GM21786 (cell line): ENCODE results near the gene CASK.
"Not testable (repeated sequence)": the region's sequence is repeated elsewhere in the genome, so short reads cannot be mapped to it uniquely, and the experiment has no call there.

Source experiments
- ATAC-seq: cut with Tn5 transposase; IDR thresholded peaks from one replicate; pipeline ENCODE4 v1.9.1; 2021; ENCODE audit not compliant: unreplicated experiment

Gene CASK

DNA sequence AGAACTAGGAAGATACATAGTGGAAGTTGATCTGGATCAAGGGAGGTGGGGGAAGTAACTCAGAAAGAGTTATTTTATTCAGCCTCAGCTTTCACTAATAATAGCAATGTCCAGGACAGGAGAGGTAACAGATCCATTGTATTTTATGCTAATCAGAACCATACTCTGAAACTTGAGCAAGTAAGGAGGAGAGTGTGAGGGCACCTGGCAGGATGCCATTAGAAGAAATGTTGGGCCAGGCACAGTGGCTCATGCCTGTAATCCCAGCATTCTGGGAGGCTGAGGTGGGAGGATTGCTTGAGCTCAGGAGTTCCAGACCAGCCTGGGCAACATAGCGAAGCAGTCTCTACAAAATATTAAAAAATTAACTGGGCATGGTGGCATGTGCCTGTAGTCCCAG, 218.3 kb downstream of the CASK start:
- no peak for ATAC-seq

DNA sequence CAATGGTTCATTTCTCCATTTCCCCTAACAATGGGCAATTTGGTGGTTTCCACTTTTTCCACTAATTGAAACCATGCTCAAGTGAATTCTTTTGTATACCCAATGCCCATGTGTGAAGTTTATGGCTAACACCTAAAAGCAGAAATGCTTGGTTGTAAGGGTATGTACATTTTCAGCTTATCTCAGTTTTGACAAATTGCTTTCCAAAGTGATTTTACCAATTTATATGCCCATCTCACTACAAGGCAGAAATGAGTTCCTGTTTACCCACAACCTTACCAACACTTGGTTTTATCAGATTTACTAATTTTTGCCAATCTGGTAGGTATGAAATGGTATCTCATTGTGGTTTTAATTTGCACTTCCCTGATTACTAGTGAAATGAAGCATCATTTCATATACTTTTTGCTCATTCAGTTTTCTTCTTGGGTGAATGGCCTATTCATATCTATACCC, 219.8 kb downstream of the CASK start:
- ATAC-seq = no peak

DNA sequence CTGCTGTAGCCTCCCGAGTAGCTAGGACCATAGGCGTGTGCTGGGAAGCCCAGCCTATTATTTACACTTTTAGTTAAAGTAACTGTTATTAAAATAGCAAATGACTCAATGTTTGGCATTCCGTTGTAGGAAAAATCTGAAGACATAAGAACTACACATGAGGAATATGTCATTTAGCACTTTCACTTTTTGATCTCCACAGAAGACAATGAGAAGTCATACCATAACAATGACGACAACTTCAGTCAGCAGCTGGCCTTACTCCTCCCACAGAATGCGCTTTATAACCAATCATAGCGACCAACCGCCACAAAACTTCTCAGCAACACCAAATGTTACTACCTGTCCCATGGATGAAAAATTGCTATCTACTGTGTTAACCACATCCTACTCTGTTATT, 227.9 kb downstream of the CASK start:
- no peak for ATAC-seq

DNA sequence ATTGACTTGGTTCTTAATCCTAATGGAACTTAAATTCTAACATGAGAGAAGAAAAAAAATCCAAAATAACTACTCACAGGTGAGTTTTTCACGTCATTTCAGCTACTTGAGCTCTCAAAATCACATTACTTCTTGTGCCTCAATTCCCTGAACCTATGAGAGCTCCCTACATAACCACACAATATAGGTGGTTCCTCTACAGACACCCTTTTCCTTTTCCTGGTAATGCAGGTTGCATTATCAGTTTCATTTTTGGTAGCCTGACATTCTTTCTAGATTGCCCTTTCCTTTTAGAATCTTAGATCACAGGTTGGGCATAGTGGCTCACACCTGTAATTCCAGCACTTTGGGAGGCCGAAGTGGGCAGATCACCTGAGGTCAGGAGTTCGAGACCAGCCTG, 230.3 kb downstream of the CASK start:
- ATAC-seq = no peak

DNA sequence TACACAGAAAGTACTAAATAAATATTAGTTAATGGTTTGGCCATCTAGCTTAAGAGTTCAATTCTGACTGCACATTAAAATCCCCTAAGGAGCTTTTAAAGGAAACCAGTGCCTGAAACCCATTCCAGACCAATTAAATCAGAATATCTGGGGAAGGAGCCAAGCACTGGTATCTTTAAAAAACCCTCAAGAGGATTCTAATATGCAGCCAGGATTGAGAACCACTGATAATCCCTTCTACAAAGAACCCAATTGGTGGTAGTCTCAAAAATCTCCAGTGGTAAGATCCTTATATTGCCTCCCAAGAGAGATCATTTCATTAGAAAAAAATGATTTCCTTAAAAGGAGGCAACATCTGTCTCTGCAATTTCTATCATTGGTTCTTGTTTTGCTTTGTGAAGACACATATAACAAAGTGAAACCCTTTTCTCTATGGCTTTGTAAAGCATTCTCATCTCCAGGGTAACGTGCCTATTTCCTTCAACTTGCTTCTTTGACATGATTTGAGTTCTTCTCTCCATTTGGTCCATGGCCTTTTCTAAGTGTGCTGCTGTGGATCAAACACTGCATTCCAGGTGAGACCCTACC, 231.1 kb downstream of the CASK start:
- no peak for ATAC-seq

DNA sequence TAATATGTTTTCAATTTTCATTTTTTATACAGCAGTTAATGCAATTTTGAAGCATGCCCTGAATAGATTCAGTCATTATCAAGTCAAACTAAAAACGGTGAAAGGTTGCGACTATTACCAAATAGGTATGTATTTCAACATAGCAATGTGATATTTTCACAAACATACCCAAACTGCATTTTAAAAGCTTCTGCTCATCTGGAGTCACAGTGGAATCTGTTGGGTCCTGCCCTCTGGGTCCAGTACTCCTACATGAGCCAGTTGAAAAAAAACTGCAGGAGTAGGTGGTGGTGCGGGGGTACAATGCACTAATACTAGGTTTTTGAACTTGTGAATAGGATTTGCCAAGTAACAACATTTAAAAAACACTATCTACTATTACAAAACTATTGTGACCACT, 233.6 kb downstream of the CASK start:
- ATAC-seq = no peak

DNA sequence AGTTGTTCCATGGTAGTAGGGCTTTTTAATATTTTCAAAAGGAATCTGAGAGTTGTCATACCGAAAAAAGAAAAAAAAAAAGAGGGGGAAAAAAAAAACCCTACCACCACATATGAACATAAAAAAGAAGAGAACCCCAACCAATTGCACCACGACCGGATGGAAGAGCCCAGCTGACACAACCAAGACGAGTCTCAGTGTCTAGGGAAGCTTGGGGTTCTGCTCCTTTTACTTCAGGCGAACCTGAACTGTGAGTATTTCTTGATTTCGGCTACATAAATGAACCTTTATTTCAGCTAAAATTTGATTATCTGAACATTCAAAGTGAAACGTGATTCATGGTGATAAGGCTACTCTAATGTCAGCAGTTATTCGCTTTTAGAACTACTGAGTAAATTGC, 234.5 kb downstream of the CASK start, which contains the start of gene GPR34:
TSS of gene GPR34 (plus strand) at position 139 of the 400 bp plus-strand sequence. CDS start 6,661 bp downstream, outside the sequence.
- no peak for ATAC-seq

DNA sequence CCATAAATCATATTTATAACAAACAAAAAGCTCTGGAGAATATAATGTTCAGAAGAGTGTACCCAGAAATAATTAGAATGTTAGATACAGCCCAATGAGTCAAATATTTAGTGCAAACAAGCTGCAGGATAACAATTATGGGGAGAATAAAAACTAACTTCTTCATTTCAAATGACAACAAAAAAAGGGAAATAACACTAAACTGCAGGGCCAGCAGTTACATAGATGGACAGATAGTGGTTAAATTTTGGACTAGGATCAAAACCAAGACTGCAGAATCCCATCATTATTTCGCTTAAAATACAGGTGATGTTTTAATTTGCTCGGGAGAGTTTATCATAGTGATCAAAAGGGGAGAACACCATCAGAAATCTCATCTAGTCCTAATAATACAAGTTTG, 235.2 kb downstream of the CASK start:
- ATAC-seq = no peak

DNA sequence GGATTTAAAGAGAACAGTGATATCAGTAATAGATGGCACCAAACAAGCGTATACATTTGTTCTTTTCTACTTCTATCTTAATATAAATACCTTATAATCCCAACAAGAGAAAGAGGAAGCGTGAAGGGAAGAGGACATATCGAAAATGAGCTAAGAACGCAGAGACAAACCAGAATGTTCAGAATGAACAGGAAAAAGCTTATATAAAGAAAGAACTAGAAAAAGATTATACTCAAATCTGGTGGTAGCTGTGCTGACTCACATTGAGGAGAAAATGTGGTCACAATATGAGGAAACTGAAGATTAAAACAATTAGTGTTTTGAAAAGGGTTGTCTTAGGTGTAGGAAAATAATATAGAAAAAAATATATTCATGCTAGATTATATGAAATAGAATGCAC, 236.6 kb downstream of the CASK start:
- no peak for ATAC-seq

DNA sequence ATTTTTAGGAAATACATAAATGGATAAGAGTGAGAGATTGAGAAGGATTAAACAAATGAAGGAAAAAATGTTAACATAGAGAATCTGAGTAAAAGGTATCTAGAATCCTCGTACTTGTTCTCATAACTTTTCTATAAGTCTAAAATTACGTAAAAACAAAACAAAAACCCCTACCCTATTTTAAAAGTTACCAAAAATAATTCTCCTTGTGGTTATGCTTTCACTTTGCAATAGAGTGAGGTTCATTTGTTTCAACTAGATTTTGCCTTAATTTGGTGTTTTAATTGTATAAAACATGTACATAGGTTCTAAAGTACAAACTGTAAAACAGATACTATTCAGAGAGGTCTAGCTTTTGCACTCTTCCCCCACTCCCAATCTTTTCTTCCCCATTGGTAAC, 238.4 kb downstream of the CASK start:
- ATAC-seq = no peak

DNA sequence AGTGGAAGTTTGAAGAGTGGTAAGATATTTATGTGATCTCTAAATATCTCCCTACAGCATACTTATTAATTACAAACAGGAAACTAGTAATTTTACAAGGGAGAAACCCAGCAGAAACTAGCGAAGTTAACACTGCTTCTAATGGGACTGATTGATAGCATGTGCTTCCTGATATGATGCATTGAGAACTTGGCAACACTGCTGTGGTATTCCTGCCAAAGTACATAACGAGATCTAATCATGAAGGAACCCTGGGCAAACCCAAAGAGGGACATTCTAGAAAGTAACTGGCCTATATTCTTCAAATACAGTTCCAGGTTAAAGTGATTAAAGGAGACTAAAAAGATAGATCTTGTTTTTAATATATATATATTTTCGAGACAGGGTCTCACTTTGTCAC, 239.2 kb downstream of the CASK start:
- ATAC-seq = no peak

DNA sequence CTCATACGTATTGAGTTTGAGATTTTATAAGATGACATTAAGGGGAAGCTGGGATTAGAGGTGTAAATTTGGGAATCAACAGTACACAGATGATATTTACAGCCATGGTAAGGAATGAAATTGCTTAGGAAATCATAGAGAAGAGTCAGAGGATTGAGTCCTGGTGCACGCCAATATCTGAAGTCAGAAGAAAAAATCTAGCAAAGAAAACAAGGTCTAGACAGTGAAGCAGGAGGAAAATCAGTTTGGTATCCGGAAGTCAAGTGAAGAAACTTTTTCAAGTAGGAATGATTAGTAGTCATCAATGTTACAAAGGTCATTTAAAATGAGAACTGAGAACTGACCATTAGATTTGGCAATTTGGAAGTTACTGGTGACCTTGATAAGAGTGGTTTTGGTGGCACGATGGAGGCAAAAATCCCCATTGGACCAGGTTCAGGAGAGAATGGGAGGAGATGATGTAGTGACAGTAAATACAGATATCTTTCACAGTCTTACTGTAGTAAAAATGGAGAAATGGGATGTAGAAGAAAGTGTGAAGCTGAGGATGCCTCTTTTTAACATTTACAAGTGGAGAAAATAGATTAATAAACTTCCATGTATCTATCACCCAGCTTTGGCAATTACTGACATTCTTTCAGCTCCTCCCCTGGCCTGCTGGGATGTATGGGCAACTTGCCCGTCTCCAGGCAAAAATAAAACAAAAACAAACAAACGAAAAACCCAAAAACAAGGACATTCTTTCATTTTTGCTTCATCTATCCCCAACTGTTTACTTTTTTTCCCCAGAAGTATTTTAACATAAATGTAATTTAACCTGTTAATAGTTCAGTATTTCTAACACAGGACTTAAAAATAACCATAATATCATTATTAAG, 245.9 kb downstream of the CASK start:
- no peak for ATAC-seq

DNA sequence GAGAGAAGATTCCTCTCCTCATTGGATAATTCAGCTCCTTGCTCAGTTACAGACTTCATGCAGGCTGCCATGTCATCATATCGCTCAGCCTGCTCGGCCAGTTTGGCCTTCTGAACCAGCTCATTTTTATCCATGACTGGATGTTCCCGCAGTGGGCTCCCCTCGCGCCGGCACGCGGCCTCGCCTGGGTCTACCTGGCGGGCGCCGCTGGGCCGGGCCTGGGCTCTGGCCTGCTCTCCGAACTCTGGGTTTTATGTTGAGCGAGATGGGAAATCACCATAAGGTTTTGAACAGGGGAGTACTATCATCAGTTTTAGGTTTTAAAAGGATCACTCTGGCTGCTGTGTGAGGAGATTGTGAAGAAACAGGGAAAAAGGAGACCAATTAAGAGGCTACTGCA, 247.0 kb downstream of the CASK start:
- not testable (repeated sequence) for ATAC-seq

DNA sequence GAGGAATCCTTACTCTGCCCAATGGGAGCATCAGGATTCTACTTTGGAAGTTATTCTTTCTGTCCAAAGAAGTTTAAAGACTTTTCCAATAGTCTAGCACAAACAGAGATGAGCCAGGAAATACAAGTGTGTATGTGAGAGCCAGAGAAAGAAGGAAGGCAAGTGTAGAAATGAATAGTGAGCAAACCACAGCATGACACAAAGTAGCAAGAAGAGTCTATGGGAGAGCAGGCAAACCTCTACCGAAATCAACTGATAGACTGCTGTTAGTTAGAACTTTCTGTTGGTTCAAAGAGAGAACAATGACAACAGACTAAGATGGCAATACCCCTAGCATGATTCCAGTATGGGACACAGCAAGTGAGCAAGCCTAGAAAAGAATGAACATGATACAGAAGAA, 250.7 kb downstream of the CASK start:
- no peak for ATAC-seq

DNA sequence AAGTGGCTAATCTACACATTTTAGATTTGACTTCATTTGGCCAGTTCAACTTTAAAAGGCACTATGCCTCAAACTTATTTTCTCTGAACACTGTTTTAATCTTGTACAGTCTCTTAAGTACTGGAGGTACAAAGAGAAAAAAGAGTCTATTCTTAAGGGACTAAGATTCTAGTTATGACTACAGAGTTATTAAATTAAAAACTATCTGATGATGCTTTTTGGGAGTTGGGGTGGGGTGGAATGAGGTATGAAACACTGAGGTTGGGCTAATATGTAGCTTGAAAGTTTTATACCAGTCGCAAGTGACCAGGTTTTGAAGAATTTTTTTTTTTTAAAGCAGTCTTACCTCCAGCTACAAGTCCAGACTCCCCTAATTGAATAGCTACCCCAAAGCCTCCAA, 252.3 kb downstream of the CASK start:
- peak; percentile 41 for ATAC-seq

DNA sequence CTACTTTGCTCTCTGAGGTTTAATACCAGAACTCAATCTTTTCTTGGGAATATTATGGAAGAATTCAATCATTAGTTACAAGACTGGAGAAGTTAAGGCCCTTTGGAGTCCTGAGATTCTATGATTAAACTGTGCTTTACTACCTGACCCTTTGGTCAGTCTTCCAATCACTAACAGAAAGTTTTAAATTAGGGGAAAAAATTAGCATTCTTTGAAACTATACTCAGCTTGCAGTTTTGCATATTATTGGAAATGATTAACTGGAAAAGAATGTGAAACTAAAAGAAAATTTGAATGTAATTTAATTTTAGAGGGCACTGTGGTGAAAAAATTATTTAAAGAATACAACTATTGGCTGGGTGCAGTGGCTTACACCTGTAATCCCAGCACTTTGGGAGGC, 253.2 kb downstream of the CASK start:
- ATAC-seq = no peak

DNA sequence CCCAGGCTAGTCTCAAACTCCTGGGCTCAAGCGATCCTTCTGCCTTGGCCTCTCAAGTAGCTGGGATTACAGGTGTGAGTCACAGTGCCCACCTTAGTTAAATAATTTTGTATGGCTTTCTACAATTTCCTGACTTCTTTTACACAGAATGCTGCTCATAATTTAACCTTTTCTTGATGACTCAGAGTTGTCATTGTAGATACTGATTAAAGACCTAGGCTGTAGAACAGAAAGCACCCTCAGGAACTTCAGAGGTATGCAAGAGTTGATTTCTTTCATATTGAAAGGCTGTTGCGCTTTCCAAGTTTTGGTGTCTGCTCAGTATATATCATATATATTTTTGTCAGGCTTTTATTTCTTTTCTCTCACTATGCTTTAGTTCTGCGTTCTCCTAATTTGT, 255.7 kb downstream of the CASK start:
- no peak for ATAC-seq

DNA sequence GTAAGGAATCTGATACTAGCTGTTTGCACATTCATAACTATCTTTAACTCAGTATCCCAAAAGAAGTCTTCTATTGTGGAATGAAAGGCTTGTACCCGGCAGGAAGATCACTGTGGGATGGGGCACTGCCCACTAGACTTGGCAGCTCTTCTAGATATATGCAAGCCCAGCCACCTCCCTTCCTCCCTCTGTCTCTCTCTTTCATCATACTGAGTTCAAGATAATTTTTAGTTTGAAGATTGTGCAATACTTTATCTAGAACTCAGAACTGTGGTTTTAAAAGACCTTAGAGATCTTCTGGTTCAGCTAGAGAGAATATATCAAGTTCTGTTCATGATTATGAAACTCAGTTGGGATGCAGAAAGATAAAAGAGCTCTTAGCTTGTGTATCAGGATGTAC, 257.1 kb downstream of the CASK start:
- ATAC-seq = no peak

DNA sequence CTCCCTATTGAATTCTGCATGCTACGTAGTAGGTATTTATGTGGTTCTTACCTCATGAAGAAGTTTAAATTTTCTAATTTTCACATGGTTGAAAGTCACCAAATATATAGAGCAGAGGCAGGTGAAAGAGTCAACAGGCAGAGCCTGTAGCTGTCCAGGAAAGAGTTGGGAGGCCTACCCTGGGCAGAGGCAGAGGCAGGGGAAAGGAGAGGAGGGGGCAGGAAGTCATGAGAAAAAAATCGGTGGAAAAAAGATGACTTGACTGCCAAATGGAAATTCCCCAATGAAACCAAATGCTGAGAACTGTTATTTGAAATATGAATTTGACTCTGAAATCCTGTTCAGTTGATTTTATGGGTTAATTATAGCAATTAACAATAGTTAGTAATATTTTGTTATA, 257.7 kb downstream of the CASK start:
- no peak for ATAC-seq

DNA sequence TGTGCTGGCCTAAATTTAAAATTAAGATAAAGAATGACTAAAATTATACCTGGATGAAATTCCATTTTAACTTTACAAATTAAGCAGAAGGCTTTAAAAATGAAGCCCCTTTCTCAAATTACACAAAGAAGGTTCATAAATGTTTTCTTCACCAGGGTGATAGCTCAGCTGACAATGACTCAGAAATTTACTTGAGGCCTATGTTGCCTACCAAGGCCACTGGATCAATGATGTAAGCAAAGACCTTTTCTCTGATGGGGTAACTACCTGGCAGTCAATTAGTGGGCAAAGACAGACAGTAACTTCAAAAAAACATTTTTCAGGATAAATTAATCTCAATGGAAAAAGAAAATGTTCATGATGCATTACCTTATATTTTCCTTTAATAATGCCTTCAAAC, 258.4 kb downstream of the CASK start:
- ATAC-seq = no peak

DNA sequence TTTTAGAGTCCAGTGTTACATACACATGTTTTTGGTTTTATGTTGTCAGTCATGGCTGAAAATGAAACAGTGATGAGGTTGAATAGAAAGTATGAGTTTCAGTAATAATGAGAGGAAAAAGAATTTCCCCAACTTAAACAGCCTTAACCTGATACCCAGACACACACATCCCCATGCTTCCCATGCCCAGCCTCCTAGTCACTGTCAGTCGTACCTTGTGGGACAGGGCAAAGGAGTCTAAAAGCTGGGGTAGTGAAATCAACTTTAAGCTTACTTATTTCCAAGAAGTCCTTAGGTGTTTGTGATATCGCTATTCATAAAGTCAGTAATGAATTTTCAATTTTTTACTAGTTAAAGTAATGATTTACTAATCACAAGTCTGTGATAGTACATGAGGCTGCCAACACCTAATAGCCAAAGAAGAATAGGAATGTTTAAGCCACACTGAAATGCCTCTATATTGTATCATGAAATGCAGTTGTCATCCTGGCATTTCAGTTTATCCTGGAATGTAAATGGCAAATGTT, 258.9 kb downstream of the CASK start:
- peak; percentile 91 for ATAC-seq

DNA sequence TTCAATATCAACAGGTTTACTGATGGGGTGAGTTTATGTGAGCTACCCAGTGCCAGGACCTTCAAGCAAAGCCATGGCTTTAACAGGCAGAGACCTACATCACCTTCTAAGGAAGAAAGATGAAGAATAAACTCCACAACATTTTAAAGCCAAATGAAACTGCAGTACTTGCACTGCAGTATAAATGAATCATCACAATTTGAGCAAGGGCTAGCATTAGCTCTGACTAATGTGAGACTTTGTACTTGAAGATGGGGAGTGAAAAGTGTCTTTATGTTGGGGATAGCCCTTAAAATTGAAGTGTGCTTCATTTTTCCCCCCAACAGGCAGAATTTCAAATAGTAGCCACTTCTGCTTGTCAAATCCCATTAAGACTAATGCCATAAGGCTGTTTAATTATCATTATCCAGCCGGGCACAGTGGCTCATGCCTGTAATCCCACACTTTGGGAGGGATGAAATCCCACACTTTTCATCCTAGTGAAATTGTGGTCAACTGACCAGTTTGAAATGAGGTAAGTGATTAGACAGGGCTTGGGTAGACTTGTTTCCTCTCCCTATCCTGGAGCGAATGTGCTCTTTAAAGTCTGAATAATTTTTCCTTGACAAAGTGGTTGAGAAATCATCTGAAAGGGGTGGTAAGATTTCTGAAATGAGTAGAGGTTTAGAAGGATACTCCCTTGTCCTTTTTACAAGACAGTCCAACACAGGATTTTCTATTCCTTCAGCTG, 261.8 kb downstream of the CASK start:
- ATAC-seq = no peak
